Activated naive CD4-positive, alpha-beta T cell treated with anti-CD3 and anti-CD28 coated beads for 36 hours (primary cell): ENCODE data around the gene ECM2. TPM values are rescaled to one million over a fixed set of nuclear protein-coding genes. Genes with fewer than 3 reads are reported as not detected.
A peak's percentile ranks its signal among the peaks of the same experiment; 100 is the strongest.

Source experiments
- CTCF ChIA-PET: fragments of 350-600 bp; sonication (Branson Sonifier 250); formaldehyde crosslinking; loops from one replicate; lab custom pipeline; 2021; ENCODE audit warnings: antibody characterized with exemption; lab: Charles Lee
- DNase-seq: peaks from one replicate; pipeline ENCODE4 v3.0.0-alpha.2; 2020
- H3K27ac Mint-ChIP-seq: one replicate; pipeline ENCODE4 v1.8.0; 2021; ENCODE audit warnings: mild to moderate bottlenecking, mixed read lengths
- H3K27me3 Mint-ChIP-seq: one replicate; pipeline ENCODE4 v1.8.0; 2021; ENCODE audit warnings: low read depth, mixed read lengths
- H3K36me3 Mint-ChIP-seq: one replicate; pipeline ENCODE4 v1.8.0; 2021; ENCODE audit warnings: low read depth, mixed read lengths
- H3K4me1 Mint-ChIP-seq: one replicate; pipeline ENCODE4 v1.8.0; 2021; ENCODE audit warnings: low read depth, mixed read lengths
- H3K4me3 Mint-ChIP-seq: one replicate; pipeline ENCODE4 v1.8.0; 2021; ENCODE audit warnings: mild to moderate bottlenecking, moderate library complexity, mixed read lengths
- H3K9me3 Mint-ChIP-seq: one replicate; pipeline ENCODE4 v1.8.0; 2021; ENCODE audit warnings: mixed read lengths
- intact Hi-C: fragments of 100-400 bp; cut with micrococcal nuclease; formaldehyde crosslinking; loops from one replicate; pipeline ENCODE4 v1.15.1; 2023
- total RNA-seq, 2 experiments: library from RNA; stranded (reverse); gene quantifications; one replicate each; pipeline ENCODE4 v1.2.3, GENCODE V29; 2021

The ECM2 gene
- total RNA-seq, 2 experiments from 2014 or later = not detected

- intact Hi-C loops = no loop called here
- CTCF ChIA-PET = no interaction called here
- no peaks in the 10 kb centered on the region for H3K9me3 Mint-ChIP-seq
- H3K4me1 Mint-ChIP-seq = peaks cover 3% of the 10 kb centered on the region
- H3K27ac Mint-ChIP-seq = no peak overlapping the region
- H3K36me3 Mint-ChIP-seq = no peaks in the 10 kb centered on the region
- H3K27me3 Mint-ChIP-seq = no peaks in the 10 kb centered on the region
- DNase-seq = no peak
- H3K4me3 Mint-ChIP-seq = no peak overlapping the region
Observed at GRCh38 chr9:92507496-92507895, 28.3 kb downstream of the ECM2 start.

GRCh38 chr9:92507005-92507404 lies 28.8 kb downstream of the ECM2 start:
- Mint-ChIP-seq H3K4me3 (no peak overlapping the region), H3K27ac (no peak overlapping the region), H3K27me3 (no peaks in the 10 kb centered on the region), H3K4me1 (peaks cover 3% of the 10 kb centered on the region), H3K9me3 (no peaks in the 10 kb centered on the region), H3K36me3 (no peaks in the 10 kb centered on the region)
- DNase-seq = no peak
- CTCF ChIA-PET = no interaction called here
- intact Hi-C loops = no loop called here

GRCh38 chr9:92506184-92506857 lies 29.5 kb downstream of the ECM2 start:
- Mint-ChIP-seq H3K4me3 (no peak overlapping the region), H3K36me3 (no peaks in the 10 kb centered on the region), H3K9me3 (no peaks in the 10 kb centered on the region), H3K27me3 (no peaks in the 10 kb centered on the region), H3K4me1 (peaks cover 3% of the 10 kb centered on the region), H3K27ac (no peak overlapping the region)
- CTCF ChIA-PET = no interaction called here
- DNase-seq = no peak
- intact Hi-C loops = no loop called here

- H3K36me3 Mint-ChIP-seq = no peaks in the 10 kb centered on the region
- no peak for DNase-seq
- intact Hi-C loops = loop anchor here (5.0 kb wide), 1 partner anchor 127 kb away; no protein-coding TSS in a partner anchor
- H3K27me3 Mint-ChIP-seq = no peaks in the 10 kb centered on the region
- H3K27ac Mint-ChIP-seq = no peak overlapping the region
- no peak overlapping the region for H3K4me3 Mint-ChIP-seq
- peaks cover 3% of the 10 kb centered on the region for H3K4me1 Mint-ChIP-seq
- CTCF ChIA-PET = no interaction called here
- H3K9me3 Mint-ChIP-seq = no peaks in the 10 kb centered on the region
Observed at GRCh38 chr9:92504881-92505280, 30.9 kb downstream of the ECM2 start.

GRCh38 chr9:92503156-92503555 lies 32.6 kb downstream of the ECM2 start:
- DNase-seq = no peak
- no peak overlapping the region for H3K27ac Mint-ChIP-seq
- H3K9me3 Mint-ChIP-seq = no peaks in the 10 kb centered on the region
- no peaks in the 10 kb centered on the region for H3K36me3 Mint-ChIP-seq
- H3K4me3 Mint-ChIP-seq = no peak overlapping the region
- no peaks in the 10 kb centered on the region for H3K27me3 Mint-ChIP-seq
- intact Hi-C loops = loop anchor here (5.0 kb wide), 1 partner anchor 129 kb away; no protein-coding TSS in a partner anchor
- H3K4me1 Mint-ChIP-seq = peaks cover 3% of the 10 kb centered on the region
- CTCF ChIA-PET = interaction anchor here (0.9 kb wide), 2 partner anchors 9 to 24 kb away, joined by 3 read pairs; no protein-coding TSS in a partner anchor

- no peak overlapping the region for H3K4me3 Mint-ChIP-seq
- no peaks in the 10 kb centered on the region for H3K9me3 Mint-ChIP-seq
- H3K4me1 Mint-ChIP-seq = peaks cover 3% of the 10 kb centered on the region
- CTCF ChIA-PET = interaction anchor here (0.5 to 0.7 kb wide), 2 partner anchors 24 to 59 kb away, joined by 3 read pairs; no protein-coding TSS in a partner anchor
- no peaks in the 10 kb centered on the region for H3K36me3 Mint-ChIP-seq
- no peaks in the 10 kb centered on the region for H3K27me3 Mint-ChIP-seq
- intact Hi-C loops = loop anchor here (5.0 kb wide), 1 partner anchor 130 kb away; no protein-coding TSS in a partner anchor
- H3K27ac Mint-ChIP-seq = no peak overlapping the region
- DNase-seq = peak; percentile 11
Observed at GRCh38 chr9:92501671-92502393, 34.0 kb downstream of the ECM2 start.

GRCh38 chr9:92500725-92501124 lies 35.1 kb downstream of the ECM2 start:
- H3K4me3 Mint-ChIP-seq = no peak overlapping the region
- no peaks in the 10 kb centered on the region for H3K9me3 Mint-ChIP-seq
- no peaks in the 10 kb centered on the region for H3K4me1 Mint-ChIP-seq
- intact Hi-C loops = loop anchor here (5.0 kb wide), 1 partner anchor 132 kb away; no protein-coding TSS in a partner anchor
- no peaks in the 10 kb centered on the region for H3K36me3 Mint-ChIP-seq
- no peaks in the 10 kb centered on the region for H3K27me3 Mint-ChIP-seq
- CTCF ChIA-PET = interaction anchor here (0.7 kb wide), 1 partner anchor 17 kb away, joined by 3 read pairs; no protein-coding TSS in a partner anchor
- H3K27ac Mint-ChIP-seq = no peak overlapping the region
- DNase-seq = no peak

- intact Hi-C loops = loop anchor here (5.0 kb wide), 1 partner anchor 133 kb away; no protein-coding TSS in a partner anchor
- no peaks in the 10 kb centered on the region for H3K9me3 Mint-ChIP-seq
- H3K36me3 Mint-ChIP-seq = no peaks in the 10 kb centered on the region
- H3K4me3 Mint-ChIP-seq = no peak overlapping the region
- H3K27ac Mint-ChIP-seq = no peak overlapping the region
- no peak for DNase-seq
- CTCF ChIA-PET = no interaction called here
- no peaks in the 10 kb centered on the region for H3K27me3 Mint-ChIP-seq
- H3K4me1 Mint-ChIP-seq = no peaks in the 10 kb centered on the region
Observed at GRCh38 chr9:92499701-92500100, 36.1 kb downstream of the ECM2 start.

GRCh38 chr9:92496396-92497176 lies 39.2 kb downstream of the ECM2 start:
- H3K36me3 Mint-ChIP-seq = no peaks in the 10 kb centered on the region
- CTCF ChIA-PET = no interaction called here
- H3K27me3 Mint-ChIP-seq = no peaks in the 10 kb centered on the region
- H3K27ac Mint-ChIP-seq = no peak overlapping the region
- H3K4me1 Mint-ChIP-seq = no peaks in the 10 kb centered on the region
- no peaks in the 10 kb centered on the region for H3K9me3 Mint-ChIP-seq
- no peak for DNase-seq
- no peak overlapping the region for H3K4me3 Mint-ChIP-seq
- intact Hi-C loops = no loop called here

GRCh38 chr9:92494856-92495255 lies 40.9 kb downstream of the ECM2 start:
- no peaks in the 10 kb centered on the region for H3K27me3 Mint-ChIP-seq
- intact Hi-C loops = no loop called here
- no peaks in the 10 kb centered on the region for H3K4me1 Mint-ChIP-seq
- no peaks in the 10 kb centered on the region for H3K36me3 Mint-ChIP-seq
- H3K4me3 Mint-ChIP-seq = no peak overlapping the region
- DNase-seq = no peak
- H3K27ac Mint-ChIP-seq = no peak overlapping the region
- CTCF ChIA-PET = interaction anchor here (1.3 kb wide), 1 partner anchor 32 kb away, joined by 3 read pairs; no protein-coding TSS in a partner anchor
- H3K9me3 Mint-ChIP-seq = no peaks in the 10 kb centered on the region

- CTCF ChIA-PET = interaction anchor here (1.3 kb wide), 1 partner anchor 31 kb away, joined by 3 read pairs; no protein-coding TSS in a partner anchor
Observed at GRCh38 chr9:92493749-92494387, 41.9 kb downstream of the ECM2 start.

More at GRCh38 chr9:92493749-92494387, 41.9 kb downstream of the ECM2 start:
- Mint-ChIP-seq H3K27me3 (no peaks in the 10 kb centered on the region), H3K9me3 (no peaks in the 10 kb centered on the region), H3K36me3 (no peaks in the 10 kb centered on the region), H3K4me3 (no peak overlapping the region), H3K27ac (no peak overlapping the region), H3K4me1 (no peaks in the 10 kb centered on the region)
- intact Hi-C loops = no loop called here
- no peak for DNase-seq
